Omental fat pad (tissue), 4 donors: ENCODE data around the gene KCNJ10. TPM values are rescaled to one million over a fixed set of nuclear protein-coding genes. Genes with fewer than 3 reads are reported as not detected.

ENCODE experiments used
- ATAC-seq: fragments of 150-250 bp; one replicate; pipeline ENCODE4 v1.9.1; 2016; ENCODE audit warnings: mild to moderate bottlenecking, moderate library complexity; ENCODE audit not compliant: low FRiP score
- DNase-seq: peaks from one replicate; pipeline ENCODE4 v3.0.0-alpha.2; 2019; ENCODE audit warnings: low spot score
- CTCF ChIP-seq, 3 donors: fragments of 450-650 bp; IDR thresholded peaks; one replicate each; pipeline ENCODE4 v1.5.1; 2016 to 2017; ENCODE audit warnings: antibody characterized with exemption in 3 of 3, mild to moderate bottlenecking in 3 of 3, moderate library complexity in 2 of 3
- total RNA-seq, 4 donors: library from RNA; depleted of rRNA; stranded (reverse); fragments of >200 nt; gene quantifications; one replicate each; pipeline ENCODE4 v1.1.0, GENCODE V29; 2016

The KCNJ10 gene
- total RNA-seq, 4 donors from 2014 or later, result not detected

- TF ChIP-seq CTCF (IDR thresholded peaks at IDR 0.05), result no peak
- ATAC-seq (no peak), DNase-seq (no peak)
These were observed 118.9 kb downstream of the KCNJ10 start for GRCh38 chr1:159951016-159951415.

GRCh38 chr1:159949981-159950381 is 120.0 kb downstream of the KCNJ10 start:
- TF ChIP-seq CTCF (IDR thresholded peaks at IDR 0.05), result no peak
- ATAC-seq, result no peak

GRCh38 chr1:159949123-159949522 is 120.8 kb downstream of the KCNJ10 start:
- no peak for DNase-seq

More at GRCh38 chr1:159949981-159950381, 120.0 kb downstream of the KCNJ10 start:
- no peak for DNase-seq

More at GRCh38 chr1:159949123-159949522, 120.8 kb downstream of the KCNJ10 start:
- no peak for ATAC-seq
- no peak for TF ChIP-seq CTCF (IDR thresholded peaks at IDR 0.05)

Other genes starting within 250 kb of the KCNJ10 start
- 10 to 100 TPM in 2 of 4 donors, 1 to 10 TPM in 2; 8.9 to 36.0 (median 11.2) TPM for gene SLAMF8, start 243.3 kb downstream of the KCNJ10 start, total RNA-seq
- gene VSIG8, start 207.5 kb downstream of the KCNJ10 start, total RNA-seq, result not detected
- 1 to 10 TPM in 1 of 4 donors, under 1 TPM in 2, not detected in 1; 0.84 to 5.3 (median 0.95) TPM for gene CFAP45, start 170.0 kb downstream of the KCNJ10 start, total RNA-seq
- 100 to 1,000 TPM; 242 to 569 (median 258) TPM for gene TAGLN2, start 144.7 kb downstream of the KCNJ10 start, total RNA-seq
- 10 to 100 TPM in 1 of 4 donors, 1 to 10 TPM in 2, not detected in 1; 4.3 to 11.0 (median 9.4) TPM for gene IGSF9, start 124.5 kb downstream of the KCNJ10 start, total RNA-seq
- 1 to 10 TPM in 2 of 4 donors, under 1 TPM in 1, not detected in 1; 0.56 to 7.2 (median 1.0) TPM for gene SLAMF9, start 115.9 kb downstream of the KCNJ10 start, total RNA-seq
- gene PIGM, start 38.2 kb downstream of the KCNJ10 start, total RNA-seq, result 1 to 10 TPM; 3.0 to 4.7 (median 4.0) TPM
- not detected for gene KCNJ9, start 11.4 kb upstream of the KCNJ10 start, total RNA-seq
- gene IGSF8, start 28.5 kb upstream of the KCNJ10 start, total RNA-seq, result 10 to 100 TPM; 17.5 to 20.5 (median 18.6) TPM
- gene ATP1A2, start 45.6 kb upstream of the KCNJ10 start, total RNA-seq, result 10 to 100 TPM; 45.5 to 91.1 (median 76.3) TPM
- gene ATP1A4, start 81.4 kb upstream of the KCNJ10 start, total RNA-seq, result 1 to 10 TPM in 1 of 4 donors, under 1 TPM in 1, not detected in 2; 0.47 to 1.6 TPM
- under 1 TPM in 2 of 4 donors, not detected in 2; 0.48 to 0.69 TPM for gene CASQ1, start 120.4 kb upstream of the KCNJ10 start, total RNA-seq
- gene PEA15, start 135.2 kb upstream of the KCNJ10 start, total RNA-seq, result 100 to 1,000 TPM in 3 of 4 donors, 10 to 100 TPM in 1; 89.1 to 214 (median 153) TPM
- gene DCAF8, start 192.4 kb upstream of the KCNJ10 start, total RNA-seq, result 100 to 1,000 TPM; 101 to 164 (median 134) TPM
- 100 to 1,000 TPM in 2 of 4 donors, 10 to 100 TPM in 2; 66.7 to 117 (median 96.9) TPM for gene PEX19, start 215.0 kb upstream of the KCNJ10 start, total RNA-seq